Muscle layer of duodenum (tissue), 2 donors: ENCODE data around the gene SAMD4B.

Source experiments
- H3K27ac ChIP-seq: one replicate; pipeline ENCODE4 v1.7.0; 2013; ENCODE audit warnings: mild to moderate bottlenecking, low read length
- H3K27me3 ChIP-seq: one replicate; pipeline ENCODE4 v1.7.0; 2013; ENCODE audit warnings: low read depth, mild to moderate bottlenecking, control low read depth, low read length
- H3K36me3 ChIP-seq, 2 donors: one replicate each; pipeline ENCODE4 v1.7.0; 2013; ENCODE audit warnings: low read length in 2 of 2, control low read depth in 1 of 2, mild to moderate bottlenecking in 1 of 2; ENCODE audit not compliant: insufficient read depth in 2 of 2, control insufficient read depth in 1 of 2
- H3K4me1 ChIP-seq, 2 donors: one replicate each; pipeline ENCODE4 v1.7.0; 2013; ENCODE audit warnings: low read length in 2 of 2, mild to moderate bottlenecking in 2 of 2, control low read depth in 1 of 2, moderate library complexity in 1 of 2; ENCODE audit not compliant: insufficient read depth in 2 of 2, control insufficient read depth in 1 of 2
- H3K4me3 ChIP-seq, 2 donors: one replicate each; pipeline ENCODE4 v1.7.0; 2013; ENCODE audit warnings: low read length in 2 of 2, low read depth in 1 of 2, mild to moderate bottlenecking in 1 of 2
- H3K9me3 ChIP-seq, 2 donors: one replicate each; pipeline ENCODE4 v1.7.0; 2013; ENCODE audit warnings: low read length in 2 of 2, control low read depth in 1 of 2, mild to moderate bottlenecking in 1 of 2; ENCODE audit not compliant: control insufficient read depth in 1 of 2
- donor health status: healthy.

Gene SAMD4B

GRCh38 chr19:39388657-39389056 is 46.4 kb downstream of the SAMD4B start:
- H3K36me3 ChIP-seq: peaks cover 45 to 64% of the 10 kb centered on the region in 2 donors
- no peak overlapping the region for H3K4me3 ChIP-seq
- no peak overlapping the region for H3K27ac ChIP-seq
- no peaks in the 10 kb centered on the region for H3K9me3 ChIP-seq
- peaks cover 15 to 24% of the 10 kb centered on the region in 2 donors for H3K4me1 ChIP-seq
- H3K27me3 ChIP-seq: no peaks in the 10 kb centered on the region

GRCh38 chr19:39389631-39390414 is 47.6 kb downstream of the SAMD4B start:
- H3K4me1 ChIP-seq: peaks cover 15 to 24% of the 10 kb centered on the region in 2 donors
- no peaks in the 10 kb centered on the region for H3K9me3 ChIP-seq
- peaks cover 41 to 59% of the 10 kb centered on the region in 2 donors for H3K36me3 ChIP-seq
- peak overlapping the region; percentile 92 for H3K27ac ChIP-seq
- H3K27me3 ChIP-seq: no peaks in the 10 kb centered on the region
- H3K4me3 ChIP-seq: peak overlapping the region; percentile 94 to 97

- Histone ChIP-seq H3K36me3 (peaks cover 45 to 55% of the 10 kb centered on the region in 2 donors), H3K27ac (peak overlapping the region; percentile 92), H3K4me1 (peaks cover 15 to 24% of the 10 kb centered on the region in 2 donors), H3K27me3 (no peaks in the 10 kb centered on the region), H3K9me3 (no peaks in the 10 kb centered on the region), H3K4me3 (peak overlapping the region; percentile 94 to 97)
Observed at GRCh38 chr19:39390451-39390750, 48.2 kb downstream of the SAMD4B start.

GRCh38 chr19:39390751-39391437 is 48.7 kb downstream of the SAMD4B start, which contains the start of the genes MED29 and PAF1:
Gene MED29, plus strand, starts transcription at chr19:39391378. Its CDS starts 45 bp downstream, at chr19:39391423.
Gene PAF1, minus strand, starts transcription at chr19:39391106. Its CDS starts 242 bp downstream, at chr19:39390864.
- Histone ChIP-seq H3K27me3 (no peaks in the 10 kb centered on the region), H3K27ac (peak within 1 kb of the TSS; percentile 93), H3K36me3 (peaks cover 44 to 51% of the 10 kb centered on the region in 2 donors), H3K4me3 (peak within 1 kb of the TSS; percentile 94 to 97), H3K9me3 (no peaks in the 10 kb centered on the region), H3K4me1 (peaks cover 15 to 24% of the 10 kb centered on the region in 2 donors)

- H3K27me3 ChIP-seq: no peaks in the 10 kb centered on the region
- H3K36me3 ChIP-seq: peaks cover 12 to 17% of the 10 kb centered on the region in 2 donors
- H3K4me1 ChIP-seq: peaks cover 15 to 18% of the 10 kb centered on the region in 2 donors
- no peaks in the 10 kb centered on the region for H3K9me3 ChIP-seq
- peak overlapping the region; percentile 30 to 44 for H3K4me3 ChIP-seq
- H3K27ac ChIP-seq: peak overlapping the region; percentile 95
Observed at GRCh38 chr19:39397360-39398296, 55.4 kb downstream of the SAMD4B start.

- H3K9me3 ChIP-seq: no peaks in the 10 kb centered on the region
- H3K36me3 ChIP-seq: peaks cover 12 to 22% of the 10 kb centered on the region in 2 donors
- peak overlapping the region; percentile 95 for H3K27ac ChIP-seq
- H3K27me3 ChIP-seq: no peaks in the 10 kb centered on the region
- H3K4me1 ChIP-seq: peaks cover 15% of the 10 kb centered on the region in 2 donors
- H3K4me3 ChIP-seq: peak overlapping the region; percentile 30 to 44
Observed at GRCh38 chr19:39398297-39398864, 56.2 kb downstream of the SAMD4B start.

GRCh38 chr19:39399668-39400050 is 57.4 kb downstream of the SAMD4B start:
- peaks cover 4 to 14% of the 10 kb centered on the region in 2 donors for H3K36me3 ChIP-seq
- H3K27me3 ChIP-seq: no peaks in the 10 kb centered on the region
- H3K9me3 ChIP-seq: no peaks in the 10 kb centered on the region
- H3K4me1 ChIP-seq: peaks cover 15% of the 10 kb centered on the region in 2 donors
- H3K4me3 ChIP-seq: no peak overlapping the region
- H3K27ac ChIP-seq: peak overlapping the region; percentile 49

GRCh38 chr19:39400061-39400460 is 57.8 kb downstream of the SAMD4B start:
- Histone ChIP-seq H3K4me1 (peaks cover 15 to 16% of the 10 kb centered on the region in 2 donors), H3K36me3 (peaks cover 3 to 14% of the 10 kb centered on the region in 2 donors), H3K9me3 (no peaks in the 10 kb centered on the region), H3K4me3 (no peak overlapping the region), H3K27ac (peak overlapping the region; percentile 49), H3K27me3 (no peaks in the 10 kb centered on the region)

GRCh38 chr19:39401070-39401548 is 58.9 kb downstream of the SAMD4B start:
- H3K9me3 ChIP-seq: no peaks in the 10 kb centered on the region

GRCh38 chr19:39401549-39402345 is 59.5 kb downstream of the SAMD4B start:
- Histone ChIP-seq H3K27me3 (no peaks in the 10 kb centered on the region), H3K9me3 (no peaks in the 10 kb centered on the region), H3K36me3 (peaks cover 0 to 11% of the 10 kb centered on the region in 2 donors), H3K4me1 (peaks cover 15 to 22% of the 10 kb centered on the region in 2 donors), H3K27ac (peak overlapping the region; percentile 98), H3K4me3 (peak overlapping the region; percentile 54 to 64)

More at GRCh38 chr19:39401070-39401548, 58.9 kb downstream of the SAMD4B start:
- H3K27me3 ChIP-seq: no peaks in the 10 kb centered on the region
- H3K4me1 ChIP-seq: peaks cover 15 to 22% of the 10 kb centered on the region in 2 donors
- peak overlapping the region; percentile 98 for H3K27ac ChIP-seq
- peak overlapping the region in 1 of 2 donors; percentile 54 for H3K4me3 ChIP-seq
- H3K36me3 ChIP-seq: peaks cover 0 to 10% of the 10 kb centered on the region in 2 donors
